ENCODE measurements around the gene FAM161A.
"Not testable (repeated sequence)": the region's sequence is repeated elsewhere in the genome, so short reads cannot be mapped to it uniquely, and the experiment has no call there.

Gene FAM161A

GRCh38 chr2:61833971-61834370, 19.9 kb downstream of the FAM161A start:
- DNase-seq = no peak

- no peak for DNase-seq
These were observed 21.5 kb downstream of the FAM161A start for GRCh38 chr2:61832183-61832841.

- no peak for DNase-seq
These were observed 31.6 kb downstream of the FAM161A start for GRCh38 chr2:61822255-61822654.

GRCh38 chr2:61816480-61817355, 37.1 kb downstream of the FAM161A start:
- DNase-seq = no peak

- no peak for DNase-seq
These were observed 39.2 kb downstream of the FAM161A start for GRCh38 chr2:61814539-61815160.

- DNase-seq = not testable (repeated sequence)
These were observed 40.5 kb downstream of the FAM161A start for GRCh38 chr2:61813314-61813713.

GRCh38 chr2:61811821-61812220, 42.0 kb downstream of the FAM161A start:
- DNase-seq = no peak

GRCh38 chr2:61810203-61810602, 43.7 kb downstream of the FAM161A start:
- not testable (repeated sequence) for DNase-seq

- not testable (repeated sequence) for DNase-seq
These were observed 45.2 kb downstream of the FAM161A start for GRCh38 chr2:61808693-61809092.

- no peak for DNase-seq
These were observed 46.7 kb downstream of the FAM161A start for GRCh38 chr2:61807036-61807757.

- DNase-seq = no peak
These were observed 51.3 kb downstream of the FAM161A start for GRCh38 chr2:61802548-61802947.

- DNase-seq = no peak
These were observed 54.8 kb downstream of the FAM161A start for GRCh38 chr2:61799099-61799498.

- not testable (repeated sequence) for DNase-seq
These were observed 56.4 kb downstream of the FAM161A start for GRCh38 chr2:61797446-61797845.

GRCh38 chr2:61795408-61795807, 58.5 kb downstream of the FAM161A start:
- no peak for DNase-seq

- DNase-seq = peak; percentile 74
These were observed 60.4 kb downstream of the FAM161A start for GRCh38 chr2:61793389-61793836.

GRCh38 chr2:61792355-61792890, 61.4 kb downstream of the FAM161A start:
- DNase-seq = no peak

- no peak for DNase-seq
These were observed 63.9 kb downstream of the FAM161A start for GRCh38 chr2:61789807-61790602.

GRCh38 chr2:61787941-61788563, 65.8 kb downstream of the FAM161A start:
- no peak for DNase-seq

GRCh38 chr2:61786876-61787275, 67.0 kb downstream of the FAM161A start:
- no peak for DNase-seq

- DNase-seq = no peak
These were observed 68.3 kb downstream of the FAM161A start for GRCh38 chr2:61785583-61785982.

GRCh38 chr2:61784643-61785042, 69.2 kb downstream of the FAM161A start:
- DNase-seq = no peak

Data from stimulated activated CD4-positive, alpha-beta T cell treated with anti-CD3 and anti-CD28 coated beads, Interleukin-1b, Interleukin-23, amount 100 ng/mL, for 48 hours (primary cell).